Tibial artery (tissue), 4 donors: ENCODE measurements around the gene STRIT1.

ENCODE experiments used
- DNase-seq, 2 donors: peaks; one replicate each; pipeline ENCODE4 v3.0.0-alpha.2; 2019
- H3K27ac ChIP-seq, 2 donors: fragments of 200-600 bp; sonication (generic) in 1 of 2; 1 replicate in 1 of 2; 2 replicates in 1 of 2; pipeline ENCODE4 v1.5.1; 2018 to 2019; ENCODE audit warnings: mild to moderate bottlenecking in 1 of 2
- H3K27me3 ChIP-seq, 2 donors: fragments of 200-600 bp; sonication (generic) in 1 of 2; one replicate each; pipeline versions ENCODE4 v1.5.1 to v1.6.0; 2016 to 2019
- H3K36me3 ChIP-seq, 3 donors: fragments of 200-600 bp; sonication (generic) in 2 of 3; one replicate each; pipeline ENCODE4 v1.5.1; 2016 to 2019; ENCODE audit warnings: mild to moderate bottlenecking in 2 of 3
- H3K4me1 ChIP-seq, 4 donors: fragments of 200-600 bp; sonication (generic) in 2 of 4; 1 replicate in 3 of 4; 2 replicates in 1 of 4; pipeline ENCODE4 v1.5.1; 2016 to 2019
- H3K4me3 ChIP-seq, 2 donors: fragments of 200-600 bp; sonication (generic) in 1 of 2; 1 replicate in 1 of 2; 2 replicates in 1 of 2; pipeline ENCODE4 v1.5.1; 2018 to 2019; ENCODE audit warnings: mild to moderate bottlenecking in 2 of 2
- H3K9me3 ChIP-seq, 3 donors: fragments of 200-600 bp; sonication (generic) in 1 of 3; one replicate each; pipeline ENCODE4 v1.5.1; 2016 to 2019
- intact Hi-C: fragments of 100-400 bp; cut with DNase I; formaldehyde crosslinking; loops from one replicate; pipeline ENCODE4 v1.15.0; 2023; ENCODE audit warnings: low total_unique reads
- TF ChIP-seq, protein P1 (sequence below), 2 experiments: fragments of 200-600 bp in 1 of 2; fragments of 450-650 bp in 1 of 2; IDR thresholded peaks; one replicate each; pipeline ENCODE4 v1.5.1; 2017 to 2019; ENCODE audit warnings: antibody characterized with exemption in 2 of 2, mild to moderate bottlenecking in 1 of 2, moderate library complexity in 1 of 2

STRIT1 gene

GRCh38 chr3:155323063-155323666, 29.7 kb upstream of the STRIT1 start:
- TF ChIP-seq, protein P1, sequence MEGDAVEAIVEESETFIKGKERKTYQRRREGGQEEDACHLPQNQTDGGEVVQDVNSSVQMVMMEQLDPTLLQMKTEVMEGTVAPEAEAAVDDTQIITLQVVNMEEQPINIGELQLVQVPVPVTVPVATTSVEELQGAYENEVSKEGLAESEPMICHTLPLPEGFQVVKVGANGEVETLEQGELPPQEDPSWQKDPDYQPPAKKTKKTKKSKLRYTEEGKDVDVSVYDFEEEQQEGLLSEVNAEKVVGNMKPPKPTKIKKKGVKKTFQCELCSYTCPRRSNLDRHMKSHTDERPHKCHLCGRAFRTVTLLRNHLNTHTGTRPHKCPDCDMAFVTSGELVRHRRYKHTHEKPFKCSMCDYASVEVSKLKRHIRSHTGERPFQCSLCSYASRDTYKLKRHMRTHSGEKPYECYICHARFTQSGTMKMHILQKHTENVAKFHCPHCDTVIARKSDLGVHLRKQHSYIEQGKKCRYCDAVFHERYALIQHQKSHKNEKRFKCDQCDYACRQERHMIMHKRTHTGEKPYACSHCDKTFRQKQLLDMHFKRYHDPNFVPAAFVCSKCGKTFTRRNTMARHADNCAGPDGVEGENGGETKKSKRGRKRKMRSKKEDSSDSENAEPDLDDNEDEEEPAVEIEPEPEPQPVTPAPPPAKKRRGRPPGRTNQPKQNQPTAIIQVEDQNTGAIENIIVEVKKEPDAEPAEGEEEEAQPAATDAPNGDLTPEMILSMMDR (IDR thresholded peaks at IDR 0.05): peak; percentile 65 to 68
- DNase-seq: no peak

DNA sequence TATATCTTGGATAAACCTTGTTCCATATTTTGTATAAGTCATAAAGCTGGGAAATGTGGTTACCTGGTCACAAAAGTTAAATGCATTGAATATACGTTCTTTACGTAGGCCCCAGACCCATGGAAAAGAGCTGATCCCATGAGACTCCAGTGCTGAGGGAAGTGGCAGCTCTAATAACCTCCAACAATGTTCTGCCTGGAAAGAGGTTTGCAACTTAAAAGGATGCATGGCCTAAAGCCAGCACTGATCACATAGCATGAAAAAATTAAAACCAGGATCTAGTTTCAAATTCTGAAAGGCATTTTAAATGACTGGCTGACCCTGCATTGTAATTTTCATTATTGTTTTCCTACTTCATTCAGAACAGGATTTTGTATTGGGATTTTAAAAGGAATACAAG, 27.9 kb upstream of the STRIT1 start:
- Histone ChIP-seq H3K4me1 (no peaks in the 10 kb centered on the region), H3K27me3 (no peaks in the 10 kb centered on the region), H3K36me3 (no peaks in the 10 kb centered on the region), H3K9me3 (no peaks in the 10 kb centered on the region), H3K4me3 (no peak overlapping the region), H3K27ac (no peak overlapping the region)
- TF ChIP-seq, protein P1 (IDR thresholded peaks at IDR 0.05): no peak
- DNase-seq: no peak
- intact Hi-C loops: loop anchor here (10.0 kb wide), 1 partner anchor 567 kb away; no protein-coding TSS in a partner anchor

More at GRCh38 chr3:155323063-155323666, 29.7 kb upstream of the STRIT1 start:
- Histone ChIP-seq H3K9me3 (no peaks in the 10 kb centered on the region), H3K4me3 (no peak overlapping the region), H3K27ac (no peak overlapping the region), H3K27me3 (no peaks in the 10 kb centered on the region), H3K36me3 (no peaks in the 10 kb centered on the region), H3K4me1 (no peaks in the 10 kb centered on the region)
- intact Hi-C loops: loop anchor here (10.0 kb wide), 1 partner anchor 568 kb away; no protein-coding TSS in a partner anchor

- H3K36me3 ChIP-seq: no peaks in the 10 kb centered on the region
- H3K9me3 ChIP-seq: no peaks in the 10 kb centered on the region
- no peaks in the 10 kb centered on the region for H3K4me1 ChIP-seq
- intact Hi-C loops: loop anchor here (10.0 kb wide), 1 partner anchor 566 kb away; no protein-coding TSS in a partner anchor
- no peaks in the 10 kb centered on the region for H3K27me3 ChIP-seq
- TF ChIP-seq, protein P1 (IDR thresholded peaks at IDR 0.05): no peak
- no peak overlapping the region for H3K4me3 ChIP-seq
- no peak for DNase-seq
- no peak overlapping the region for H3K27ac ChIP-seq
Measured at GRCh38 chr3:155320934-155321333, 27.5 kb upstream of the STRIT1 start.

- H3K36me3 ChIP-seq: no peaks in the 10 kb centered on the region
- no peak for DNase-seq
- no peak overlapping the region for H3K27ac ChIP-seq
- no peaks in the 10 kb centered on the region for H3K27me3 ChIP-seq
- no peak overlapping the region for H3K4me3 ChIP-seq
- intact Hi-C loops: no loop called here
- TF ChIP-seq, protein P1 (IDR thresholded peaks at IDR 0.05): no peak
- no peaks in the 10 kb centered on the region for H3K4me1 ChIP-seq
- no peaks in the 10 kb centered on the region for H3K9me3 ChIP-seq
Measured at GRCh38 chr3:155318740-155319139, 25.3 kb upstream of the STRIT1 start.

GRCh38 chr3:155317211-155317610, 23.7 kb upstream of the STRIT1 start:
- Histone ChIP-seq H3K4me1 (no peaks in the 10 kb centered on the region), H3K4me3 (no peak overlapping the region), H3K36me3 (no peaks in the 10 kb centered on the region), H3K27me3 (no peaks in the 10 kb centered on the region), H3K9me3 (no peaks in the 10 kb centered on the region), H3K27ac (no peak overlapping the region)
- TF ChIP-seq, protein P1 (IDR thresholded peaks at IDR 0.05): no peak
- no peak for DNase-seq
- intact Hi-C loops: no loop called here
